Left kidney (tissue), 2 donors: ENCODE results near the gene HOXD13. TPM values are rescaled to one million over a fixed set of nuclear protein-coding genes. Genes with fewer than 3 reads are reported as not detected.

Experiments
- DNase-seq: peaks from one replicate; pipeline ENCODE4 v3.0.0-alpha.2; 2013
- polyA plus RNA-seq: library from polyadenylated mRNA; unstranded; fragments of 120-200 nt; gene quantifications from one replicate; pipeline ENCODE4 v1.2.1, GENCODE V29; 2013; ENCODE audit not compliant: insufficient read length

Gene HOXD13
- polyA plus RNA-seq, 1 donor, result 0.20 TPM

DNA sequence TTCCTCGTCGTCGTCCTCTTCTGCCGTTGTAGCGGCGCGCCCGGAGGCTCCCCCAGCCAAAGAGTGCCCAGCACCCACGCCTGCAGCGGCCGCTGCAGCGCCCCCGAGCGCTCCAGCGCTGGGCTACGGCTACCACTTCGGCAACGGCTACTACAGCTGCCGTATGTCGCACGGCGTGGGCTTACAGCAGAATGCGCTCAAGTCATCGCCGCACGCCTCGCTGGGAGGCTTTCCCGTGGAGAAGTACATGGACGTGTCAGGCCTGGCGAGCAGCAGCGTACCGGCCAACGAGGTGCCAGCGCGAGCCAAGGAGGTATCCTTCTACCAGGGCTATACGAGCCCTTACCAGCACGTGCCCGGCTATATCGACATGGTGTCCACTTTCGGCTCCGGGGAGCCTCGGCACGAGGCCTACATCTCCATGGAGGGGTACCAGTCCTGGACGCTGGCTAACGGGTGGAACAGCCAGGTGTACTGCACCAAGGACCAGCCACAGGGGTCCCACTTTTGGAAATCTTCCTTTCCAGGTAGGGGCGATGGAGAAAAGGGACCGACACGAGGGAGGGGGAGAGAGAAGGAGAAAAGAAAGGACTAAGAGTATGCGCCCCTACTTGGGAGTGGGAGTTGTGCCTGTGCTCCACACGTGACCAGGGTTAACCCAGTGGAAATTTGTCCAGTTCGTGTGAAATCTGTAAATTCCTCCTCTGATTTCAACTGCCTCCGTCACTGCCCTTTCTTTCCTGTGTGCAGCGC is 800 bp downstream of the HOXD13 start:
- DNase-seq, result no peak

DNA sequence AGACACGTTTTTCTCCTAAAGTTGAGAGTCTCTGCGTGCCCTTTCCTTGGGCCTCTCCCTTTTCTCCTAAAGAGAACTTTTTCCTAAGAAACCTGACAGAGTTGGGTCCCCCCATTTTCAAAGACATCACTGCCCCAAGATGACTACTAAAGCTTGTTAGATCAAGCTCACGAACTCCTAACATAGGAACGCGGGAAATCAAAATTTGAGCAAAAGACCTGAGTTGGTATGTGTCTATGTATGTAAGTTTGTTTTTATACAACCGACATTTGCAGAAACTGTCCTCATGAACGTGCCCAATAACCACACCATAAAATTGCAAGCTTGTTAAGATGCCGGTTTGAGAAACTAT is 1.4 kb downstream of the HOXD13 start:
- no peak for DNase-seq

DNA sequence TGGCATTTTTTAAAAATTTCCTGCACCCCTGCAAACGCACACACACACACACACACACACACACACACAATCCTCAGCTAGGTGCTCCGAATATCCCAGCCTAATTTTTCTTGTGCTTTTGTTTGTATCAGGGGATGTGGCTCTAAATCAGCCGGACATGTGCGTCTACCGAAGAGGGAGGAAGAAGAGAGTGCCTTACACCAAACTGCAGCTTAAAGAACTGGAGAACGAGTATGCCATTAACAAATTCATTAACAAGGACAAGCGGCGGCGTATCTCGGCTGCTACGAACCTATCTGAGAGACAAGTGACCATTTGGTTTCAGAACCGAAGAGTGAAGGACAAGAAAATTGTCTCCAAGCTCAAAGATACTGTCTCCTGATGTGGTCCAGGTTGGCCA is 1.8 kb downstream of the HOXD13 start:
- DNase-seq, result no peak

DNA sequence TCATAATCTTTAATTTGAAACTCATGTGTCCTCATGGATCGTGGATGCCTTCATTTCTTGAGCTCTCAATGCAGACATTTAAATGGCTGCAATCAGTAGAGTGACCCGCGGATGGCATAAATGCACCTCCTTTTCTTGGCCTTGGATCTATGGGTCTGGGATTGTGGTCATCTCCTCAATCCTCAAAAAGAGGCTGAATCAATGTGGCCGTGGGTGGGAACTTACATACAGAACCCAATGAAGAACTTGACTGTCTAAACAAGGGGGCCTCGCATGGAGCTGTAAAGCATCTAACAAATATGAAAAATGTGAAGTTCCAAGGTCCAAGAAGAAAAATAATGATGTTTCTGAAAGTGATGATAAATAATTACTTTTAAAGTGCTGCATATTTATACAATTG is 2.9 kb downstream of the HOXD13 start:
- DNase-seq, result no peak

DNA sequence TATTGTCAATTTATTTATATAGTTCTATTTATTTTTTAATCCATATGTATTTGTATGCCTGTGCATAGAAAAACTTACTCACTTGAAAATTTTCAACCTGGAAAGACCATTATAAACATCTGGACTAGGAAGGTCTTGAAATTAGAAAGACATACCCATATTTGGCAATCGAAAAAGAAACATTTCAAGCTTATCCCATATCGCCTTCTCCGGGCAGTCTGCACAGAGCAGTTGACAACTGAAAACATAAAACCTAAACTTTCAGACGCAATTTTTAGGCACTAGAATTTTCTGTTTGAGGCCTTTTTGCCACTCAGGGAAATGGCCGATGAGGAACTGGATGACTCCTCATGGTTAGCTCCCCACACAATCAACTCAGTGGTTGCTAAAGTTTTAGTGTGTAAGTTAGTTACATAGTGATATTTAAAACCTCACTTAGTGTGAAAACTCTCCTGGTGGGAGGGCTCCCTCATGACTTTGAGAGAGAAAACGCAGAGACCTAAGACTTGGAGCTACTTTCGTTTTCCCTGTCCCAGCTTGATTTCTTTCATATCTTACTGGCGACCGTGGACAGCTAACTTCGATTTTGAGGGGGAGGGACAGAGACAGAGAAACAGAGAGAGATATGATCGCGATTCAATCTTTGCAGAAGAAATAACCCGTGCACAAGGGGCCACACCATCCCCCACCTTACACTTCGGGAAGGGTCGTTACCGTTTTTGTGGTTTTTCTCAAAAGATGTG is 3.9 kb downstream of the HOXD13 start:
- no peak for DNase-seq

DNA sequence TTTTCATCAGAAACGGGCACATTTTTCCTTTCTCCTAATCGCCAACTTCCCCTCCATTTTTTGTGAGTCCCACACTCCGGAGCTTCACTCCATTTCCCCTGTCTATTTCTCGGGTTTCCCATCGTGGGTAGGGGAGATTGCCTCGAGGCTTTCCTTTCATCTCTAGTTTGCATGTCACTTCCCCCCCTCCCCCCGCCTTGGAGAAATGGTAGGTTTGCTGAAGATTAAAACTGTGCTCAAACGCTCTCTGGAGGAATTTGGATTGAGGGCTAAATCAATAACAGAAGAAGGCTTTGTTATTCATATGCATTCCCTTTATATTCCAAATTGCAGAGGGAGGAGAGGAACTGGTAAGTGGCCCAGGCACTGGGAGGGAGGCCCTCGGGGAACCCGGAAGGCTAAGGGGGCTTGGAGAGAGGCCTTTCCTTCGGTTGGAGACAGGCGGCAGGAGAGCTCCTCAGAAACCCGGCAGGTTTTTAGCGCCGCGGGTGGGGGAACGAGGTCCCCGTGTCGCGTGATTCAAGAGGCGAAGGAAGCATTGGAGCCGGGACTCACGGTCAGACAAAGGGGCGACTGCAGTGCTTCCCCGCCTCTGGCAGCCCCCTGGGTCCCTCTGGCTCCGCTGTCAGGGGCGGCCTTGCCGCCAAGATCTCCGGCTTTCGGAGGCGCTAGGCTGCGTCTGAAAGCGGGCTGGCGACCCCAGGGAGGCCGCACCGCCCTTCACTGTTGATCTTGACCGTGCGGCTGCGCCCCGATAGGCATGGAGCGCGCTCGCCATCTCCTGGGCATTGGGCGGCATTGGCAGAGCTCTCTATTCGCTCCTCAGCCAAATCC is 4.7 kb downstream of the HOXD13 start:
- no peak for DNase-seq

DNA sequence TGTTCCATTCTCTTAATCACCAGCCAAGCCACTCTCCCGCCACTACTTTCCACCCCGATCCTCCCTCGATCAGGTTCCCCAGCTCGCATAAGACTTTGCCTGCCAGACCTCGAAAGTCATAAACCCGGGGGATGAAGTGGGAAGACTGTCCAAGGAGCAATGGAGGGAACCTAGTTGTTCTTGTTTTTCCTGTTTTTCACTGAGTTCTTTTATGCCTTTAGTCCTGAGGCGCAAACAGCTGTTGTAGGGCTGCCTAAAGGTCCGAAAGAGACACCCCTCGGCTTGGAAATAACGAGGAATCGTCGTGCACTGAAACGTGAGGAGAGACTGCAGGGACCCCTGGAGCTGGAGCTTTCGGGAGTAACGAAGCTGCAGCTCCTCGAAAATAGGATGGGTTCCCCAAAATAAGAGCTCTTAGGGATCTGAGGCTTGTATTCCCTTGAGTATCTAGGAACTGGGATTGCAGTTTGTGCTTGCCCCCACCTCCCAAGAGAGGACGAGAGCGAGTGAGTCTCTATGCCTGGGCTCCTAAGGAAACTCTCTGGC is 5.4 kb downstream of the HOXD13 start:
- no peak for DNase-seq

DNA sequence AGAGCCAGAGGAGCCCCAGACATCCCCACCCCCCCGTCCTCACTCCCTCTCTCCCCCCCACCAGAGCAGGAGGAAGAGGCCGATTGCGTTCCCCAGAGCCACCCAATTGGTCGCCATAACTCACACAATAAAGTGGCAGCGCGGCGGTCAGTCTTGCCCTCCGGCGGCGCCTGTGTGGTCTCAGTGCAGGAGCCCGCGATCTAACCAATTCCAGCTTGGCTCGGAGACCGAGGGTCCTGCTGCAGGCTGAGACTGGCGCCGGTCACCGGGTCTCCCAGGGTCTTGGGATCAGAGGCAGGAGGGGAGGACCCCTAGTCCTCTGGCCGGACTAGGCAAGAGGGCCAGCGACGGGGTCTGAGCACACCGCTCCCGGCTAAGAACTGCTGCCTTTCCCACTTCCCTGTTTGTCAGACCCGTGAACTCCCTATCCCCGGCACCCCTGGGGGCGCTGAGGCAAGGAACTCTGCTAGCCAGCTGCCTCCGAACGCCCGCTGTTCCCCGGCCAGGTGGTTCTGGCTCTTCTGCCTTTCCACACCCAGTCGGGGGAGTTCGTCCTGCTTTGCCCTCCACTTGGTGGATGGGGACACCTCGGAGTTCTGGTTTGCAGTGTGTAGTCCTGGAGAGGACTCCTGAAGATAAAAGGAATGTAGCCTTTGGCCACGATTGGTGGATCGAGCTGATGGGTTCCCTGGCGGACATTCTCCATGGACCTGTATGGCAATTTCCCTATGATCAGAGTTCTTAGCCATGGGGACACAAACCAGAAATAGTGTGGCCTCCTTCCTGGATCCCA is 6.0 kb downstream of the HOXD13 start:
- no peak for DNase-seq

DNA sequence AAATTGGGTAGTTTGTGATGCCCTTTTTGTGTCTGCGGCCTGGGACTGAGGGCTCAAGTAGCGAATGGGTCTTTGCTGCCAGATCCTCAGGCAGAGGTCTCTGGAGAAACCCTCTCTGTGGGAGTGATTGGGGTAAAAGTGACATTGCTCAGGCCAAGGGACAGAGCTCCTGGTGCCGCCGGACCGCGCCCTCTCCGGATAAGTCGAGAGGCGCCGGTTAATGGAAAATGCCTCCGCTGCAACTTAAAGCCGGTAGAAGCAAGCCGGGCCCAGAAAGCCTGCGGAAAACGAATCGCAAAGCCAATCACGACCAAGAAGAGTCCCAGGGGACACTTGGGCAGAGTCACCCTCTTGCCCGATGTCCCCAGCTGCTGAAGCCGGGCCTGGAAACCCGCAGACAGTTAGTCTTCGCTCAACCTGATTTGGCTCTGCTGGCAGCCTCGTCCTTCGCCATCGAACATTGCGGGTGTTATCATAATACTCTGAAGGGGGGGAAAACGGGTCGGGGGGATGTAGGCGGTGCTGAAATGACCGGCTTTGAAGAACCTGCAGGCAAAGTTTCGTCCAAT is 6.7 kb downstream of the HOXD13 start:
- DNase-seq, result no peak

DNA sequence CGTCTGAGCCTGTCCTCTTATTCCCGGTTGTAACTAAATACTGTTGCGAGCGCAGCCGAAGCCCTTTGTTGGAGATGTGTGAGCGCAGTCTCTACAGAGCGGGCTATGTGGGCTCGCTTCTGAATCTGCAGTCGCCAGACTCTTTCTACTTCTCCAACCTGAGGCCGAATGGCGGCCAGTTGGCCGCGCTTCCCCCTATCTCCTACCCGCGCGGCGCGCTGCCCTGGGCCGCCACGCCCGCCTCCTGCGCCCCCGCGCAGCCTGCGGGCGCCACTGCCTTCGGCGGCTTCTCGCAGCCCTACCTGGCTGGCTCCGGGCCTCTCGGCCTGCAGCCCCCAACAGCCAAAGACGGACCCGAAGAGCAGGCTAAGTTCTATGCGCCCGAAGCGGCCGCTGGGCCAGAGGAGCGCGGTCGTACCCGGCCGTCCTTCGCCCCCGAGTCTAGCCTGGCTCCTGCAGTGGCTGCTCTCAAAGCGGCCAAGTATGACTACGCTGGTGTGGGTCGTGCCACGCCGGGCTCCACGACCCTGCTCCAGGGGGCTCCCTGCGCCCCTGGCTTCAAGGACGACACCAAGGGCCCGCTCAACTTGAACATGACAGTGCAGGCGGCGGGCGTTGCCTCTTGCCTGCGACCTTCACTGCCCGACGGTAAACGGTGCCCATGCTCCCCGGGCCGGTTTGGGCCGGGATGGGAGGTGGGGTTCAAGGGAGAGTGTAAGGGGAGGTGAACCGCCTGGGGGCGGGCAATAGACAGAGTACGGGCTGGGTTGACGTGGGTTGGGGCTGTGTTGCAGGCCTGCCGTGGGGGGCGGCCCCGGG is 7.4 kb downstream of the HOXD13 start, which contains the start of gene HOXD12:
TSS of gene HOXD12 (plus strand) at position 68 of the 819 bp plus-strand sequence. CDS start at position 75, 7 bp downstream.
- no peak for DNase-seq

DNA sequence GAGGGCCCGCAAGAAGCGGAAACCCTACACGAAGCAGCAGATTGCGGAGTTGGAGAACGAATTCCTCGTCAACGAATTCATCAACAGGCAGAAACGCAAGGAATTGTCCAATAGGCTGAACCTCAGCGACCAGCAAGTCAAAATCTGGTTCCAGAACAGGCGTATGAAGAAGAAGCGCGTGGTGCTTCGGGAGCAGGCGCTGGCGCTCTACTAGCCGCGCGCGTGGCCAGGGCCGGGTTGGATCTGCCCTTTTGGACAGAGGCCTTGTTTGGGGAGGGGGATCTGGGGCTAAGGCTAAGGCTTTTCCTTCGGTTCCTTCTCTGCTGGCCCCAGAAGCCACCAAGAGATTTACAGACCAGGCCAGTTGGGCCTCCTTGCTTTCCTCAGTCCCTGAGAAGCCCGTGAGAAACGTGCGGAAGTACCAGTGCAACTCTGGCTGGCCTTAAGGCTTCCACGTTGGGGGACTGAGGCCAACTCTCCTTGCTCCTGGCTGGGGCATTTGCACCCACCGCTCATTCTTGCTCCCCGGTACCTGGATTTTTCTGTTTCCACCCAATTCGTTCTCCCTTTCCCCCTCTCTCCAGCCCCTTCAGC is 8.1 kb downstream of the HOXD13 start:
- DNase-seq, result no peak

DNA sequence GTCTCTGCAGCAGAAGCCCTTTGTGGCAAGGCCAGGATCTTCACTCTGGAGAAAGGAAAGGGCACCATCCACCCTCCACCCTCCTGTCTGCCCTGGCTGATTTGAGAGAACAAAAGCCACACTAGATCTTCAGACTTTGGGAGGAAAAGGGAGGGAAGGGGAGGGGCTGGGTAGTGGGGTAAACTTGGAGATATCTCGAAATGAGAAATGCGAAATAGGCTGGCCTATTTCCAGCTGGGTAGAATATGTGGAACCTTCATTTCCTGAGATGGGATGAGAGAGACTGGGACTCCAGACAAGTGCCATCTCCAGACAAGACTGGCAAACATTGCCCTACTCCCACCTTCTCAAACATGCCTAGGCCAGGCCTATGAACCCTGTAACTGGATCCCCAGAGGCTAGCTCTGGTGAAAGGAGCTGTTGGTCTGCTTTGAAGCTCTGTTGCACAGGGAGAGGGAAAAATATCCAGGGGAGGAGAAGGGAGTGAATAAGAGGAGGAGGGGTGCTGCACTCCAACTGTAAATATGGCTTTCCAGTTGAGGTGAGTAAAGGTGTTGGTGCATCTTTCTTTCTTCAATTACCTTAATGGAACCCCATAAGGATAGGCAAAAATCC is 8.8 kb downstream of the HOXD13 start:
- no peak for DNase-seq

DNA sequence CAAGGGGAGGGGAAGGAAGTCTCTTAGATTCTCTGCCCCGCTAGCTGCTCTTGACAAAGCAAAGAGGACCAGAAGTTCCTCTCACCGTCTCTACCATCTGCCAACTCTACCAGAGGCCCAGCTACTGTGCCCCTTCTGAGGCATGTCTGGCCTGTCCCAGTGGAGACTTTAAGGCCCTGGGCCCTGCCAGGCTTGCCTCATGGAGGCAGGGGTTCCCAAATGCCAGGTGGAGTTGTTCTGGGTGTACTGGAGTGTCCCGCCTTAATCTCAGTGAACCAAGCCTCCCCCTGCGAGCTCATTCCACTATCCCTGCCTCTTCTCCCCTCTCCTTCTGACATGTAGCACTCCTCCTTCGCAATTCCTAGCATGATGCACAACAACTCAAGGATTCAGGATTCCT is 9.3 kb downstream of the HOXD13 start:
- no peak for DNase-seq

DNA sequence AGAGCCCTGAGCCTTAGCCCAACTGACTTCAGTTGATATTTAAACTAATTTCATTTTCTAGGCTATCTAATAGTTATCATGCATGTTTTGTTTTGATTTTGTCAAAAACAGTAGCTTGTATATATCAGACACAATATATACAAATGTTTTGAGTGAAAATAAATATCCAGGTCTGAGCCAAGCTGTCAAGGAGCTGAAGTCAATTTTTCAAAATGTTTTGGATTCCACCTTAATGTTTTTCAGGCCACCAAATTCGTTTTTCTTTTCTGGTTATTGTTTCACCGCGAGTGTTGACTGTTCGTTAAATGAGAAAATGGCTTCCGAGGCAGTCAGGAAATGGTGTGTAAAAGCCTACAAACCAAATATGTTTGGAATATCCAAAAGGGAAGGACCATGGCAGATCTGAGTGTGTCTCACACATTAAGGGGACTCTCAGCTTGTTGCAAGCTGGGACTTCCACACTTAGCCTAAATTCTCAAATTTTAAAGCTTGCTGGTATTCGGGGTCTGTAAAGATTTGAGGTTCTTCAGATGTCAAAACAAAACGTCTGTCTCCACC is 9.9 kb downstream of the HOXD13 start:
- no peak for DNase-seq

DNA sequence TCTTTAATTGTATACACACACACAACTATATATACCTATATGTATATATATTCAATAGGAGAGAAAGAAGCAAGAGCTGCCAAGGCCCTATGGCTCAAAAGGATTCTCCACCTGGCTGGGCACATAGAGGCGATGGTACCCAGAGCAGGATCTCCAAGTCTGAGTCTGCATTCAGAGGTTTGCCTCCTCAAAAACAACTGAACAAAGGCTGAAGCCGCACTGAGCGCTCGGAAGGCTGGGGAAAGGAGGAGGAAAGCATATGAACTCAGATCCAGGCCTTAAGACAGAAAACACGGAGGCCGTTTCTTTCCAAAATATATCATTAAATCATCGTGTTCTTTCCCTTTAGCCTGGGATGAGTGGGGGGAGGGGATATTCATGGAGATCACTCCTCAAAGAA is 10.7 kb downstream of the HOXD13 start:
- no peak for DNase-seq

DNA sequence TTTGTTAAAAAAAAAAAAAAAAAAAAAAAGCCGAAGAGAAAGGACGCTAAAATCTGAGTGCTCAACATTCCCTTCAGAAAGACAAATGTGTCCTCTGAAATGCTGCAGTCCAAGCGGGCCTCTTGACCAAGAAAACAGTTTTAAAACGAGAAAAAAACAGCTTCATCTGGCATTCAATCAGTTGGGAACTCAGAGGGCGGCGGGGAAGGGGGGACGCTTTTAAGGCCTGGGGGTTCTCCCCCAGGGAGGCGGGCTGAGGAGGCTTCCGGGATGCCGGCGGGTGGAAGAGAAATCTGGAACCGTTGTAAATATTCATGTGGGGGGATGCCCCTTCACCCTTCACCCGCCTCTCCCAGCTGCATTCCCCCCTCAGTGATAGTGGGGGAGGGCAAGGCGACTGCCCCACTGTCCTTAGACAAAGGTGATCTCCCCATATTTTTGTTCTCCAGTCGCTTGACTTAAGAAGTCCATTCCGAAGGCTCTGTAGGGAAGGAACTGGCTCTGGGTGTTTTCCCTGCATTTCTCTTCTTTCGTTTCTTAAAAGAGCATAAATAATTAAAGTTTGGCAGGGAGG is 11.3 kb downstream of the HOXD13 start:
- DNase-seq, result no peak

DNA sequence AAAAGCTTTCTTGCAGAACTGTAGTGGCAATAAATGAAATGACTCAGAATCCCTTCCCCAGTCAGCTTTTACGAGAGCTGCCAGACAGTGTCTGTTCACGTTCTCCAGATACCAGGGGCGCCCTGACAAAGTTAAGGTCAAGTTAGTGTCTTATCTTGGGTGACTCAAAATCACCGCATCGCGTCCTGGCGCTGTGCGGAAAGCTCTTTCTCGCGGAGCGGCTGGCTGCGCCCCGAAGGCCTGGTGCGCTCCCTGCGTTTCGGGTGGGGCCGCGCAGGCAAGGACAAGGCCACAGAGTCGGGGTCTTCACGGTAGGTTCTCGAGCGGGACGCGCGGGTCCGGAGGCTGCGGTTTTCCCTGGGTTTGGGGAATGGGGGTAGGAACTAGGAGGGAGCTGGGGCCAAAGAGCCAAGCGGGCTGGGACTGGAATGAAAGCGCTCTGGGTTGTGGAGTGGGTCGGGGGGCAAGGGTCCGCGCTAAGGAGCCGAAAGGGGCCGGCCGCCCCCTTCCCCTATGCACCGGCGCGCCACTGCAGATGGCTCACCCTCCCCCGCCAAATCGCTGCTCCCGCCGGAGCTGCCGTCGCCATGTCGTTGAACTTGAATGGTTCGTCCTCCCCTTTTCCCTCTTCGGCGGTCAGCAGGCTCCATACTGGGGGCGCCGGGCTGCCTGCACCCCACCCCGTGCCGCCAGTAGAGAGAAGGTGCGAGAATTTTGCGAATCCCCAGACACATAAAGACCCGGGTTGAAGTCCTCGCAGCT is 12.0 kb downstream of the HOXD13 start:
- no peak for DNase-seq
